ENCODE data around the gene ZNF18. TPM values are rescaled to one million over a fixed set of nuclear protein-coding genes. Genes with fewer than 3 reads are reported as not detected.

The ZNF18 gene, protein sequence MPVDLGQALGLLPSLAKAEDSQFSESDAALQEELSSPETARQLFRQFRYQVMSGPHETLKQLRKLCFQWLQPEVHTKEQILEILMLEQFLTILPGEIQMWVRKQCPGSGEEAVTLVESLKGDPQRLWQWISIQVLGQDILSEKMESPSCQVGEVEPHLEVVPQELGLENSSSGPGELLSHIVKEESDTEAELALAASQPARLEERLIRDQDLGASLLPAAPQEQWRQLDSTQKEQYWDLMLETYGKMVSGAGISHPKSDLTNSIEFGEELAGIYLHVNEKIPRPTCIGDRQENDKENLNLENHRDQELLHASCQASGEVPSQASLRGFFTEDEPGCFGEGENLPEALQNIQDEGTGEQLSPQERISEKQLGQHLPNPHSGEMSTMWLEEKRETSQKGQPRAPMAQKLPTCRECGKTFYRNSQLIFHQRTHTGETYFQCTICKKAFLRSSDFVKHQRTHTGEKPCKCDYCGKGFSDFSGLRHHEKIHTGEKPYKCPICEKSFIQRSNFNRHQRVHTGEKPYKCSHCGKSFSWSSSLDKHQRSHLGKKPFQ
- 10 to 100 TPM in 2 of 3 donors, 1 to 10 TPM in 1; 9.3 to 11.5 (median 11.3) TPM for polyA plus RNA-seq (ENCODE audit: insufficient read length in 3 of 3)

DNA sequence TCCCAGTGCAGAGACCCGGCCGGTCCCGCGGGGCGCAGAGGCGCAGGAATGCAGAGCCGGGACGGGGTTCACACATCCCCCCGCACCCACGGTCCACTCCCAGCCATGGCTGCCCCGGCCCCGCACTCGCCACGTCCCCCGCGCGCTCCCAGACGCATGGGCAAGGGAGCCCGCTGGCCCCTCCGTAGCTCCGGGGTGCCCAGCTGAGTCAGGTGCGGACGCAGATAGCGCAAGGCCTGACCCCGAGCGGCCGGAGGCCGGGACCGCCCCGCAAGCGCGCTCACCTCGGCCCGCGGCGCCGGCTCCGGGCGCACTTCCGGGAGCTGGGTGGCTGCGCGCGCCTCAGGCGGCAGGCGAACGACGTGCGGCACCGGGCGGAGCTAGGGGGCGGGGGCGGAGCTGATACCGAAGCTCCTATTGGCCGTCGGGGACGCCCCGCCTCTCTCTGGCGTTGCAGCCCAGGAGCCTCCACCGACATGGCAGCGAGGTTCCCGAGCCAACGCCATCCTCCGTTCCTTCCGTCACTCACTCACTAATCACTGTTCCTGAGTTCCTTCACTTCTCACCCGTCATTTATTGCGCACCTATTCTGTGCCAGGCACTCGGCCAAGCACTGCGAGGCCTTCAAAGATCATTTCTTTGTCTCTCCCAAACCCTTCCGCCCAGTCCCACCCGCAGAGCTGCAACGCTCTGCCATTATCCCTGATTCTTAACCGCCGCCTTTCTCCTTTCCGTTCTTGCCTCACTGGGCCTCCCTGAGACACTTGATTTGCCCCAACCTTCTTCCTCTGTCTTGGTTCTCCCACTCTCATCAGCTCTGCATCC lies at the start of gene ZNF18:
TSS of gene ZNF18 (minus strand) at position 329 of the 825 bp plus-strand sequence. CDS start 4,646 bp downstream, outside the sequence.
- DNase-seq (ENCODE audit: low read depth in 3 of 3, low spot score in 2 of 3) = peak; percentile 82 to 88 (median 85)

DNA sequence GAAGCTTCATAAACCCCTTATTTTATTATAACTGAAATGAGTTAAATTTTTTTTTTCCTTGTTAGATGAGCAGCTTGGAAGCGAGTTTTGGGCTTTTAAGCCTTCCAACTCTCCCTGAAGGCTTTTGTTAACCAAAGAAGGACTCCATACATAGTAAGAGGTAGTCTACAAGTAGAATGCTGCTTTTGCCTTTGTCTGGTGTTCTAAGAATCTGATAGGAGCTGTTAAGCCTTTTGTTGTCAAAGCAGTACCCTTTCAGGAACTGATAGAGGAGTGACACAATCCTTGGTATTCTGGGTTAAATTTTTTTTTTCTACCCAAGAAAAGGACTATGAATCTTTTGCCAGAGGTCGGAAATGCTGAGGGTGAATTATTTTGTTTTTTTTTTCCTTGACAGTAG lies 49.5 kb upstream of the ZNF18 start:
- DNase-seq (ENCODE audit: low read depth in 3 of 3, low spot score in 2 of 3) = no peak

DNA sequence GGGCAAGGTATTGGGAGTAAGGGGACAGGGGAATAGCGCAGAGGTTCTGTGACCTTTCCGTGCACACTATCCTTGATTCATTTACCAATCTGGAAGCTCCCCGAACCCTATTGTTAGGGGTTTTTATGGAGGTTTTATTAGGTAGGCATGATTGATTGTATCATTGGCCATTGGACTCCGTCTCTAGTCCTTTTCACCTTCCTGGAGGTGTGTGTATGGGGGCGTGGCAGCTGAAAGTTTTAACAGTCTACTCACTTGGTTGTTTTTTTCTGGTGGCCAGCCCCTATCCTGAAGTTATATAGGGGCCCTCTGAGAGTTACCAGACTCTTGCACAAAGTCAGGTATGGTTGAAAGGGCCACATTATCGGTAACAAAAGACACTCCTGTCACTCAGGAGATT lies 46.4 kb upstream of the ZNF18 start:
- DNase-seq (ENCODE audit: low read depth in 3 of 3, low spot score in 2 of 3) = no peak

DNA sequence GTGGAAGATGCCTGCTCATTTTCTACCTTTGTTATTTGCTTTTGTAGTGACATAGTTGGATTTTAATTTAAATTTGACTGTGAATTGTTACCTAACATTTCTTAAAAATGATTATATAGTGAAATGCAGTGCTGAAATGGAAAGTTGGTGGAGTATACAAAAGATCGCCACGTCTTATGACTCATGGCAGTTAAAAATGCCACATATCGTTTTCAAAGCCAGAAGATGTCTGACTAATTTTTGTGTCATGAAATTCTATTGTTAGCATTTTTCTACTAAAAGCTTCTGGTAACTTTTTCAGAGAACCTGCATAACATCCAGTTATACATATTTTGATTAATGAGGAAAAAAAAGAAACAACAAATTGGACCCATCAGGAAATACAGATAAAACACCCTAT lies 44.0 kb upstream of the ZNF18 start:
- DNase-seq (ENCODE audit: low read depth in 3 of 3, low spot score in 2 of 3) = no peak

DNA sequence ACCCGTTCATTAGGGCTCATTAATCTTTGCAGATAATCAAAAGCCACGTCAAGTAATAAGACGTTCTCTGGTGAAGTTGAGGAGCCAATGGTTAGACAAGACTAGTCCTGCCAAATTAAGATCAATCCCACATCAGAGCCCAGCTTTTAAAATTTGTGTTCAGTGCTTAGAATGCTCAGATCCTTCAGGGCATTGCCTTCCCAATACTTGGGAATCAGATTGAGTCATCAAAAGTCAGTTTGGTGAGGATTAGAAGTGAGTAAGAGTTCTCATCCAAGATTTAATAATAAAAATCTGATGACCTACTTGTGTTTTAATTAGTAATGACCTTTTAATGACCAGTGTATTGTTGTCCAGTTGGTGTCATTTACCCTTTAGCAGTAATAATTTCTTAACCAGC lies 43.2 kb upstream of the ZNF18 start:
- no peak for DNase-seq (ENCODE audit: low read depth in 3 of 3, low spot score in 2 of 3)

DNA sequence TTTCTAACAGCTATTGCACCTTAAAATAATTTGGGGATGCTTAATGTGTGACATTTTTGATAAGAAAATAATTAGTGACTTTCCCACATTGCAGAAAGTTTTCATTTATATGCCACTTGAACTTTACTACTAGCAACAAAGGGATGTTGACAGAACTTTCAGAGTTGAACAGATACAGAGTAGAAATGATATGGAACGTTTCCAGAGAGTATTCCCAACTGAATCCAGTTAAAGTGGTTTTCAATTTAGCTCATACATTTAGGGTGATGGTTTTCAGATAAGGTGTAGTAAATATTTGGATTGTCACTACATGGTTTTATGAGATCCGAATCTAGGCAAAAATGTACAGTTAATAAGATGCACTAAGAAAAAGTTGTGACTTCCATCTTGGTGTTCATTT lies 40.7 kb upstream of the ZNF18 start:
- DNase-seq (ENCODE audit: low read depth in 3 of 3, low spot score in 2 of 3) = no peak

DNA sequence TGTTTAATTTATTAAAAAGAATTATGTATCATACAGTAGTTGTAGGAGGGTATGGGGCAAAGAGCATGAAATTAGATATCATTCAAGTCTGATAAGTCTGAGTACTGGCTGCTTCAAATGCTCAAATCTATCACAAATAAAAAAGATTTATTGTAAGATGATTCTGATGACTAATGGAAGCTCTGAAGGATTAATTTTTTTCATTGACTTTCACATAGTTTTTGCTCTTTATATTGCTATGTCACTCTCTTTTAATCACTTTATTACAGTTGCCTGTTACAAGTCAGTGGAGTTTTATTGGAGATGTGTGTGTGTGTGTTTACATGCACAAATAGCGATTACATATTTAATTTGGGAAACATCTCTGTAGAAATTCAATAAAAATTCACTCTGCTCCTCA lies 38.4 kb upstream of the ZNF18 start:
- DNase-seq (ENCODE audit: low read depth in 3 of 3, low spot score in 2 of 3) = no peak

DNA sequence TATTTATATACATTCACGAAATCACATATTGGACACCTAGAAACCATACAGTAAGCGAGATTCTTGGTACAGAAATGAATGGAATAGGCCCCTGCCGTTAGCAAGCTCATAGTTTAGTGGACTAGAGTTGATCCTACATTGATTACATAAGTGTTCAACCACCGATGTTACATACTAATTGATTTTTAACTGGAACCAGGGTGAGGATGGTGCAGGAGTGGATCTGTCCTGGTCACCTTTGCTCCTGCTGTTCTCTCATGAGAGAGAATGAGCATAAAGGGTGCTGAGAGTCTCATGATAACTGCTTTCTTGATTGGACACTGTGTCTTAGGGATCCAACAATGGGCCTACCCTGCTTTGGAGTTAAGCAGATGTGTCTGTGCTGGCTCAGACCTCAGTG lies 37.3 kb upstream of the ZNF18 start:
- no peak for DNase-seq (ENCODE audit: low read depth in 3 of 3, low spot score in 2 of 3)

DNA sequence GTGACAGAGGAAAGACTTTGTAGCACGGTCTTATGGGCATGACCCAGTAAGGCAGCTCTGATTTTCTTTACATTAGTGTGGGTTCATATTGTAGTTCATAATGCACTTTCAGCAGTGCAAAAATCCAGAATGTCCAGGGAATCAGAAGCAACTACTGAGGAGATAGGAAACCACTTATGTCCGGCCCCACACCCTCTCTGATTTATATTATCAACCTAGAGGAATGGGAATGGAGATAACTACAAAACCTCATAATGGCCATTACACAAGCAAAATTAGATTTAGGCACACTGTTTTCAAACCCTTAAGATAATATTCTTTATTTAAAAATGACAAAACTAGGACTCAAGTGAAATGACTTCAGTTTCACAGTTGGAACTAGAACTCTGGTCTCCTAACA lies 31.3 kb upstream of the ZNF18 start:
- no peak for DNase-seq (ENCODE audit: low read depth in 3 of 3, low spot score in 2 of 3)

DNA sequence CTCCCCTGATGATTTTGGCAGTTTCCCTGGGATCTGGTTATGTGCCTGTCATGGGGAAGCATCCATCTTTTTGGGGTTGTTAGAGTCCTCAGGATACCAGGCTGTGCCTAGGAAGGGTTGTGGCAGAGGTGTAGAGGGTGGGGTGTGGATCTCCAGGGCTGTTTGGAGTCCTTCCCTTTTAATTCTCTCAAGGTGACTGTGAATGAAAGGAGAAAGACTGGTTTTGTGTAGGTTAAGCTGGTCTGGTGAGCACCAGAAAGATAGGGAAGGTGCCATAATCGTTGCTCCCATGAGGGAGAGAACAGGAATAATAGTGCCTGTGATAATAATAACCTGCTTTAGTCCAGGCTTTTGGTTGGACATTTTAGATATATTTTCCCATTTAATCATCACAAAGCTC lies 30.4 kb upstream of the ZNF18 start:
- DNase-seq (ENCODE audit: low read depth in 3 of 3, low spot score in 2 of 3) = no peak

DNA sequence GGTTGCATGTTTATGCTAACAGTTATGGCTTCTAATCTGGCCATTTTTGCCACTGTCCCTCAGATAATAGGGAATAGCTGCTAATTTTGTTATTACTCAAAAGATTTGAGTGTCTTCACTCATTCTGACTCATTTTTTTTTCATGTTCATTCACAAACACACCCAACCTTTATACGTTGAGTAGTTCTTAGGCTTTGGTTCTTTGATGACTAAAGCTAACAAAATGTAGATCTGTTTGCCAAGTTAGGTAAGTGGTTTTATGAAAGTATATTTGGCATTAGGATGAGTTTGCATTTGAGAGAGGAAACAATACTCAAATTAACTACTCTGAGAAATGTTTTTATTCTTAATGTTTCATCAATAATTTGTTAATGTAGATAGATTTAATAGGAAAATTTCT lies 27.1 kb upstream of the ZNF18 start:
- no peak for DNase-seq (ENCODE audit: low read depth in 3 of 3, low spot score in 2 of 3)

DNA sequence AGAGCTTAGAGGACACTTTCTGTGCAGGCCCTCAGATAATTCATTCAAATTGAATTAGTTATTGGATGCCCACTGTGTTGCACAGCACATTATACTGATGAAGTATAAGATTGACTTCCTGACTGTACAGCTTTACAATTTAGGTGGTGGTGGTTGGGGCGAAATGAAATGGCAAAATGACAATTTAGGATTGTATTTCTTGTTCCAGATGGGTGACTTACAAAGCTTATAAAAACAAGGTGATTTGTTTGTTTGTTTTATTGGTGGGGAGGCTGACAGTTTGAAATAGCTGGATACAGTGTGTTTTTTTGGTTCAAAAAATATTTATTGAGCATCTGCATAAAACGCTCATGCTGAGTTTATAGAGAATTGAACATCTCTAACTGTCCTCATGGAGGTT lies 25.0 kb upstream of the ZNF18 start:
- no peak for DNase-seq (ENCODE audit: low read depth in 3 of 3, low spot score in 2 of 3)

DNA sequence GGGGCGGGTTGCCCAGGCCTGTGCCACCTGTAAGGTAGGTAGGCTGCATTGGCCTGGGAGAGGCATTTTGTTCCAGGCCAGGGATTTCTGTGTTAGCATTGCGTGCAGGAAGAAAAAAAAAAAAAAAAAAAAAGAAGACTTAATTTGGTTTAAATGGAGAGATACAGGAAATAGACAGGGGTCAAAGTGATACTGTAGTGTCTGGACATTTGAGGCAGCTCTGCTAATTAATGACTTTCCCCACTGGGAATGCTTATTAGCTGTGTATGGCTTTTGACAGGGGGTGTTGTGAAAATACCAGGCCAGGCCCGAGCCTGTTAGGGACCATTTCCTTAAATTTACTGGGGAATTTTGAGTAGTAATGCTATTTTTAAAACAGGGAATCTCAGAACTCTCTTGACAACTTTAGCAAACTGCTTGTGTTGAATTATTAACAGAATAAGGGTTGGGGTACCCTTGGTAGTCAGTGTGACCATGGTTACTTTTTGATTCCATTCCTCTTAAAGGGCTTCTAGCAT lies 24.4 kb upstream of the ZNF18 start:
- no peak for DNase-seq (ENCODE audit: low read depth in 3 of 3, low spot score in 2 of 3)

DNA sequence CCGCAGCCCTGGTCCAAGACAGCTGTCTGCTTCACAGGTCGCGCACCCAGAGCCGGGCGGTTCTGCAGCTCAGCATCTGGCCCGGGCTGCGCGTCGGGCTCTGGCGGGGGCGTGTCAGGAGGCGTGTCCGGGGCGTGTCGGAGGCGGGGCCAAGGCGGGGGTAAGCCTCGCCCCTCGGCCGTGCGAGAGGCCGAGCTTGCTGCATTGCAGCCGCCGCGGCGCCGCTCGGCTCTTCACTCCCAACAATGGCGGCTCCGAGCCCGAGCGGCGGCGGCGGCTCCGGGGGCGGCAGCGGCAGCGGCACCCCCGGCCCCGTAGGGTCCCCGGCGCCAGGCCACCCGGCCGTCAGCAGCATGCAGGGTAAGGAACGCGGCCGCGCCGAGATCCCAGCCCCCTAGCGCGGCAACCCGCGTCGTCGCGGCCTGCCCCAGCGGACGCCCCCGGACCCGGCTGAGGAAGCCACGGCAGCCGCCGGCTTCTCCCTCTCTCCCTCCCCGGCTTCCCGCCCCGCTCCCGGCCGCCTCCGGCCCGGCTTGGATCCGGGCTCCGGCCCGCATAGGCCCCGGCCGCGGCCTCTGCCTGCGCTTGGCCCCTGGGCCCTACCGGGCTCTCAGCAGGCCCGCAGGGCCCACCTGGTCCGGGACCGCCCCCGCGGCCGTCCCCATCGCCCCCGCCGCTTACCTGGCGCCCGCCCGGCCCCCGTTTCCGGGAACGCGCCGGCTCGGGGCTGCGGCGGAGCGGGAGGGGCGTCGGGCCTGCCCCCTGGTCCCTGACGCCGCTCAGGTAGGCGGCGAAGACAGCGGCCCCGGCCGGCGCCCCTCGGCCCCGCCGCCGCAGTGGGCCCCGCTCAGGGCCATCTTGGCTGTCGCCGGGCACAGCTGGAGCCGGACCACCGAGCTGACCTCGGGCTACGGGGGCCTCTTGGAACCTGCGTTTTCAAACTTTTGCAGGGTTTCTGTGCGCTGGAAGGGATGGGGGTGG lies 23.7 kb upstream of the ZNF18 start, which contains the start of gene MAP2K4:
TSS of gene MAP2K4 (plus strand) at position 236 of the 981 bp plus-strand sequence. CDS start at position 246, 10 bp downstream.
- peak in 2 of 3 donors; percentile 72 to 74 for DNase-seq (ENCODE audit: low read depth in 3 of 3, low spot score in 2 of 3)

DNA sequence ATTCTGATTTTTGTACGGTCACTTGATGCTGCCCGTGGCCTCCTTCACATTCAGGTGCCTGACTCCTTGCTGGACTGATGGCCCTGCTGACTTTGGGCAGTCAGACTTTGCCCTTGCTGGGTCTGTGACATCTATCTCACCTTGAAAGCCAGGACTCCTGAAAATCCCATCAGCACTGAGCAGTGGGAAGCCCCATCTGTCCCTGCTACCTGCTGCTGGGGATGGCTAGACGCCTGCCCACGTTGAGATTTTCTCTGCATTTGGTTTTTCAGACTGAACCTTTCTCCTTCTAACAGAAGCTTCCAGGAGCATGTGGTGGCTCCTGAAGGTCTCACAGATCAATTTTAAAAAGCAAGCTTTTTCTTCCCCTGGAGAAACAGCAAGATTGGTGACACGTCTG lies 10.2 kb upstream of the ZNF18 start:
- DNase-seq (ENCODE audit: low read depth in 3 of 3, low spot score in 2 of 3) = no peak

DNA sequence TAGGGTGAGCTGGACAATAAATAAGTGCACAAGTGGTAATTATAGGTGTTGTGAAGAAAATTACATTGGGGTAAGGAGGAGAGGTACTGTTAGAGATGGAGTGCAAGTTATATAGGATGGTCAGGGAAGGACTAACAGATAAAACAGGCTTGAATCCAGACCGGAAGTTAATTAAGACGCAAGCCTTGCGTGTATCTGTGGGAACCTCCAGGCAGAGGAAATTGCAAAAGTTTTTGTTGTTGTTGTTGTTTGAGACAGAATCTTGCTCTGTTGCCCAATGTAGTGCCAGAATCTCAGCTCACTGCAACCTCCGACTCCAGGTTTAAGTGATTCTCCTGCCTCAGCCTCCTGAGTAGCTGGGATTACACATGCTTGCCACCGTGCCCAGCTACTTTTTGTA lies 2.4 kb upstream of the ZNF18 start:
- no peak for DNase-seq (ENCODE audit: low read depth in 3 of 3, low spot score in 2 of 3)

DNA sequence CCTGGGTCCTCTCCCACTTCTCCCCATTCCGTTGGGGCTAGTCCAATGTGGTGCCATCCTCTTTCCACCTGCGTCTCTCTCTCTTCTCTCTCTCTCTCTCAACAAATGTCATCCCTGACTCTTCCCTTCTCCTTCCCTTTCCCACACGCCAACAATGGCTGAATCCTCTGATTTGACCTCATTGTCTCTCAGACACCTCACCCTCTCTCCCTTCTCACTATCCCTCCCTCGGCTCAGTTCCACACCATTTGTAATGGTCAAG lies 628 bp upstream of the ZNF18 start:
- DNase-seq (ENCODE audit: low read depth in 3 of 3, low spot score in 2 of 3) = no peak

DNA sequence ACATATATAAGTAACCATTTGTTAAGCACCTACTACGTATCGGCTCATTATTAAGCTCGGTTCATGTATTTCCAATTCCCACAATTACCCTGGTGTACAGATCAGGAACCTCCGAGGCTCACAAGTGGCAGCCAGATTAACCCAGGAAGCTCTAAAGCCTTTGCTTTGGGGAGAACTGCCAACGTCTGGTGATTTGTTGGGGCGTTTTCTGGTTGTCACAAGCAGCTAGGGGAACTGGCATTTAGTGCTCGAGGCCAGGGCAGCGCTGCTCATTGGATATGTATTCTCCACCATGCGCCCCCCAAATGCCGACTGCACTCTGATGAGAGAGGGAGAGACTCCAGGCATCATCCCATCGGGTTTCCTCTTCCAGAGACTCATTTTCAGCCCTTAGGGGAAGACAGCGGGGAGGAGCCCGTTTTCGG lies 541 bp downstream of the ZNF18 start:
- DNase-seq (ENCODE audit: low read depth in 3 of 3, low spot score in 2 of 3) = peak in 2 of 3 donors; percentile 23 to 39

DNA sequence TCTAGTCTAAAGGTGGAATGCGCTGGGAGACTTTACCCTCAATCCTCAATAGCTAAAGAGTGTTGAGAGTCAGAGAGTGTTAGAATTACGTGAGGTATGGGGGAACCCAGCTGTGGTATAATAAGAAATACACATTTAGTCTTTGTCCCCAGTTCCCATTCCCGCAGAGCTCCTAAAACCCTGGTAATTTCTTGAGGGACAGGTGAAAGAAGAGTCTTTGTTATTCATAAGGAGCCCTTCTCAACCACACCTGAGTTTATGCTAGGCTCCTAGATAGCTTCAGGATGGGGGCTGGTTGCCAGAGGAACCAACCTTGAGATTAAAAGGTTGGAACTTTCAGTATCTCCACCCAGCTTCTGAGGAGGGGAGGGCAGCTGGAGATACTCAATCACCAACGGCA lies 5.8 kb downstream of the ZNF18 start:
- no peak for DNase-seq (ENCODE audit: low read depth in 3 of 3, low spot score in 2 of 3)

DNA sequence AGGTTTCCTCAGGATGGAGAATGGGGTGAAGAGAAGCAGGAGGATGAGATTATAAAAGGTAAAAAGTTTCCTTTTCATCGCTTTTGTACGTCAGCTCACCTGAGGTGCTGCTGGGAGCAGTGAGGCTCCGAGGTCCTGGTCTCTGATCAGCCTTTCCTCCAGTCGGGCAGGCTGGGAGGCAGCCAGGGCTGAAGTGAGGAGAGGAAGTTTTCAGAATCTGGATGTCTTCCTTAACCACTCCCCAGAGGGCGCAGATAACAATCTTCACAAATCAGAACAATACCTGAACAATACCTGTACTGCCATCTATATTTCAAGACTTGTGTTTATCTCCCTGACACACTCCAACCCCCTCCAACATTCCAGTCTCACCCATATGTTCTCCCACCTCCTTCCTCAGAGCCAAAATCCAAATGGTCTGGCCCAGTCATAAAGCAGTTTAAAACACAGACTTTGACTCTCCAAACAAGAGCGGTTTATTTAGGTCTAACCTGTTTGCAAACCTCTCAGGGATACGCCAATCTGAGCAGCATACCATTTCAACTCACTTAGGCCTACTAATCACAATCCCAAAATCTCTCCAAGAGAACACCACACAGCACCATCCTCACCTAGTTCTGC lies 6.8 kb downstream of the ZNF18 start:
- no peak for DNase-seq (ENCODE audit: low read depth in 3 of 3, low spot score in 2 of 3)

All from right renal cortex interstitium (tissue), 3 donors.